IMR-90 (cell line): ENCODE data around the gene COL4A5.

ENCODE experiments used
- CTCF ChIP-seq: conservative IDR thresholded peaks from 2 replicates; pipeline ENCODE4 v1.5.1; 2012; ENCODE audit warnings: mild to moderate bottlenecking, low read depth, low read length, improper control_type of control experiment
- POLR2A ChIP-seq: IDR thresholded peaks from 2 replicates; pipeline ENCODE4 v1.6.1; 2012; ENCODE audit warnings: mild to moderate bottlenecking, low read depth, low read length

- no peak for TF ChIP-seq CTCF
- no peak for TF ChIP-seq POLR2A
Measured at GRCh38 chrX:108420481-108420880, 19.2 kb upstream of the COL4A5 start.
